ENCODE measurements around the gene IL17REL. TPM values are rescaled to one million over a fixed set of nuclear protein-coding genes. Genes with fewer than 3 reads are reported as not detected.

IL17REL gene
- total and polyA plus RNA-seq, 2 of the 13 experiments (the other 11 are each of a cell fraction or from before 2014, with no cell fraction given) = not detected

DNA sequence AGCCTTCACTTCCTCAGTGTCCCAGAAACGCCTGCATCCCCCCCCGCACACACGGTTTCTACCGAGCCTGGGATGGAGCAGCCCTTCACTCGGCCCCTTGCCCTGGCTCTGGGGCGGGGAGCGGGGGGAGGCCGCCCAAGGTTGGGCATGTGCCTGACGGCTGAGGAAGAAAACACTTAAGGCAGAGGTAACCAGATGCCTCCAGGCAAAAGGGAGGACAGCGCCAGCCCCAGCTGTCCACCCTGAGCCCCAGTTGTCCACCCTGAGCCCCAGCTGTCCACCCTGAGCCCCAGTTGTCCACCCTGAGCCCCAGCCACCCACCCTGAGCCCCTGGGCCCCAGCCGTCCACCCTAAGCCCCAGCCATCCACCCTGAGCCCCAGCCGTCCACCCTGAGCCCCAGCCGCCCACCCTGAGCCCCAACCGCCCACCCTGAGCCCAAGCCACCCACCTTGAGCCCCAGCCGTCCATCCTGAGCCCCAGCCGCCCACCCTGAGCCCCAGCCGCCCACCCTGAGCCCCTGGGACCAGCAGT, 49.3 kb upstream of the IL17REL start:
- Histone ChIP-seq H3K4me2 (ENCODE audit: low read depth, low read length) (no peak overlapping the region), H2AFZ (ENCODE audit: low read length) (no peak overlapping the region), H3K4me1 (ENCODE audit: insufficient read depth, low read length) (no peaks in the 10 kb centered on the region), H4K20me1 (ENCODE audit: insufficient read depth, low read length) (no peaks in the 10 kb centered on the region), H3K9me3 (ENCODE audit: low read length) (no peaks in the 10 kb centered on the region), H3K27ac (ENCODE audit: extremely low read length, insufficient read depth, low read length) (no peak overlapping the region), H3K4me3 (replicated peaks in 1 of 3; ENCODE audit: insufficient read depth in 1 of 3, low read depth in 2 of 3, low read length in 3 of 3) (no peak overlapping the region), H3K79me2 (ENCODE audit: insufficient read depth, low read length) (no peaks in the 10 kb centered on the region), H3K36me3 (replicated peaks in 1 of 2; ENCODE audit: control insufficient read depth in 1 of 2, insufficient read depth in 2 of 2, low read length in 2 of 2) (no peaks in the 10 kb centered on the region), H3K27me3 (ENCODE audit: control insufficient read depth in 1 of 2, insufficient read depth in 2 of 2, low read length in 2 of 2) (peaks cover 4 to 37% of the 10 kb centered on the region in 2 experiments), H3K9ac (ENCODE audit: insufficient read depth, low read depth, low read length) (no peak overlapping the region)
- ChIA-PET CTCF (ENCODE audit: low intra/inter-chr PET ratio, low total read pairs) (no interaction called here), POLR2A (no interaction called here)
- TF ChIP-seq NAIF1 (CRISPR knock-in tag; IDR thresholded peaks at IDR 0.05; ENCODE audit: borderline replicate concordance) (no peak), PHF21A (CRISPR knock-in tag; IDR thresholded peaks at IDR 0.05) (no peak), IKZF4 (CRISPR knock-in tag; IDR thresholded peaks at IDR 0.05; ENCODE audit: borderline replicate concordance, low read depth, not compliant biosample characterization) (no peak), SKI (IDR thresholded peaks at IDR 0.05; ENCODE audit: partially characterized antibody) (no peak), RCOR2 (CRISPR knock-in tag; IDR thresholded peaks at IDR 0.05) (no peak), ELK4 (CRISPR knock-in tag; IDR thresholded peaks at IDR 0.05; ENCODE audit: borderline replicate concordance) (no peak), NR2F1 (CRISPR knock-in tag; IDR thresholded peaks at IDR 0.05) (no peak), PHB2 (IDR thresholded peaks at IDR 0.05; ENCODE audit: partially characterized antibody) (no peak), FOXJ3 (CRISPR knock-in tag; IDR thresholded peaks at IDR 0.05; ENCODE audit: borderline replicate concordance) (no peak), ZNF160 (CRISPR knock-in tag; IDR thresholded peaks at IDR 0.05) (no peak), MED8 (CRISPR knock-in tag; IDR thresholded peaks at IDR 0.05; ENCODE audit: insufficient replicate concordance) (no peak), ZNF501 (CRISPR knock-in tag; IDR thresholded peaks at IDR 0.05) (no peak)
- TF ChIP-seq, protein P1, sequence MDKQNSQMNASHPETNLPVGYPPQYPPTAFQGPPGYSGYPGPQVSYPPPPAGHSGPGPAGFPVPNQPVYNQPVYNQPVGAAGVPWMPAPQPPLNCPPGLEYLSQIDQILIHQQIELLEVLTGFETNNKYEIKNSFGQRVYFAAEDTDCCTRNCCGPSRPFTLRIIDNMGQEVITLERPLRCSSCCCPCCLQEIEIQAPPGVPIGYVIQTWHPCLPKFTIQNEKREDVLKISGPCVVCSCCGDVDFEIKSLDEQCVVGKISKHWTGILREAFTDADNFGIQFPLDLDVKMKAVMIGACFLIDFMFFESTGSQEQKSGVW (CRISPR knock-in tag; IDR thresholded peaks at IDR 0.05; ENCODE audit: borderline replicate concordance) = no peak
- TF ChIP-seq, protein P2, sequence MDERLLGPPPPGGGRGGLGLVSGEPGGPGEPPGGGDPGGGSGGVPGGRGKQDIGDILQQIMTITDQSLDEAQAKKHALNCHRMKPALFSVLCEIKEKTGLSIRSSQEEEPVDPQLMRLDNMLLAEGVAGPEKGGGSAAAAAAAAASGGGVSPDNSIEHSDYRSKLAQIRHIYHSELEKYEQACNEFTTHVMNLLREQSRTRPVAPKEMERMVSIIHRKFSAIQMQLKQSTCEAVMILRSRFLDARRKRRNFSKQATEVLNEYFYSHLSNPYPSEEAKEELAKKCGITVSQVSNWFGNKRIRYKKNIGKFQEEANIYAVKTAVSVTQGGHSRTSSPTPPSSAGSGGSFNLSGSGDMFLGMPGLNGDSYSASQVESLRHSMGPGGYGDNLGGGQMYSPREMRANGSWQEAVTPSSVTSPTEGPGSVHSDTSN (CRISPR knock-in tag; IDR thresholded peaks at IDR 0.05) = no peak
- DNase-seq (ENCODE audit: low spot score) = no peak
- ATAC-seq = no peak; the same call in 2 of the 3 replicates
- in situ Hi-C loops (cut with HindIII; ENCODE audit: extremely low pct_ligation_motif_present, low pct_unique_long_range_greater_than_20kb) = no loop called here
- 29% methylated on average over 10 of the region's 17 CpGs for WGBS (ENCODE audit: low lambda C conversion rate)
- BruUV-seq (replicated peaks) = no TSS peak
- intact Hi-C loops (cut with micrococcal nuclease; ENCODE audit: unreplicated experiment) = no loop called here
- FAIRE-seq = no peak

Measured in HepG2 (cell line).